PFSK-1 (cell line): ENCODE measurements around the gene CNTN5.

Source experiments
- FOXP2 ChIP-seq: optimal IDR thresholded peaks from 2 replicates; pipeline ENCODE3; 2011; ENCODE audit warnings: borderline replicate concordance, control low read depth, inconsistent platforms; ENCODE audit not compliant: insufficient read depth; ENCODE audit errors: extremely low read length, extremely low read depth
- POLR2AphosphoS5 ChIP-seq: IDR thresholded peaks from 2 replicates; pipeline ENCODE4 v1.6.1; 2012; ENCODE audit warnings: low read depth, mild to moderate bottlenecking, control low read depth, low read length, moderate library complexity
- REST ChIP-seq, 2 experiments: IDR thresholded peaks; 2 replicates each; pipeline versions ENCODE4 v1.6.1 to v1.8.0; 2011 to 2012; ENCODE audit warnings: low read depth in 2 of 2, low read length in 2 of 2, control low read depth in 1 of 2, inconsistent platforms in 1 of 2, mild to moderate bottlenecking in 1 of 2, moderate library complexity in 1 of 2; ENCODE audit not compliant: insufficient read depth in 1 of 2
- SIN3A ChIP-seq: IDR thresholded peaks from 2 replicates; pipeline ENCODE4 v1.6.1; 2012; ENCODE audit warnings: mild to moderate bottlenecking, low read length, moderate library complexity, borderline replicate concordance; ENCODE audit not compliant: insufficient read depth
- TAF1 ChIP-seq: IDR thresholded peaks from 2 replicates; pipeline ENCODE4 v1.6.1; 2012; ENCODE audit warnings: low read length, control low read depth, borderline replicate concordance; ENCODE audit not compliant: insufficient read depth

GRCh38 chr11:99461913-99462312, 441.2 kb downstream of the CNTN5 start:
- no peak for TF ChIP-seq POLR2AphosphoS5
- no peak for TF ChIP-seq SIN3A
- TF ChIP-seq FOXP2 = no peak
- no peak for TF ChIP-seq TAF1
- no peak for TF ChIP-seq REST (IDR thresholded peaks at IDR 0.05; ENCODE audit: insufficient read depth in 1 of 2, low read depth in 2 of 2, low read length in 2 of 2)
